Stimulated activated CD8-positive, alpha-beta memory T cell treated with anti-CD3 and anti-CD28 coated beads, Interleukin-4, amount 100 ng/mL, for 4 hours (primary cell): ENCODE measurements around the gene CDH12.
"Not testable (repeated sequence)": the region's sequence is repeated elsewhere in the genome, so short reads cannot be mapped to it uniquely, and the experiment has no call there.

ENCODE experiments used
- DNase-seq, 2 donors: peaks; one replicate each; pipeline ENCODE4 v3.0.0-alpha.2; 2020; ENCODE audit warnings: low read depth in 2 of 2, low spot score in 1 of 2

The CDH12 gene

DNA sequence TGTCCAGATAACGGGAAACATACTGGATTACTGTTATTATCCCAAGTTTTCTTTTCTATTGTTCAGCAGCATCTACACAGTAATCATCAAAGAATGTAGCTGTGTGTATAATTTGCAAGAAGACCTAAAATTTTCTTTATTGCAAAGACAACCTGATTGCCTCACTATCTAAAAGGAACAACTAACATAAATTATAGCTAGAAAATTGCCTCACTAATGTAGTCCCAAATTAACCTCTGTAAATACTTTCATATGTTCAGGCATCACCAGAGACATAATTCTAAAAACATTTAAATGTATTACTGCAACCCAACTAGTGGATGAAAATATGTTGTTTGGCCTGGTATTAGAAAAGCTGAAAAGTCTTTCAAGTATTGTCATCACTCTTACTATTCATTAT lies 275.4 kb downstream of the CDH12 start:
- DNase-seq = no peak

DNA sequence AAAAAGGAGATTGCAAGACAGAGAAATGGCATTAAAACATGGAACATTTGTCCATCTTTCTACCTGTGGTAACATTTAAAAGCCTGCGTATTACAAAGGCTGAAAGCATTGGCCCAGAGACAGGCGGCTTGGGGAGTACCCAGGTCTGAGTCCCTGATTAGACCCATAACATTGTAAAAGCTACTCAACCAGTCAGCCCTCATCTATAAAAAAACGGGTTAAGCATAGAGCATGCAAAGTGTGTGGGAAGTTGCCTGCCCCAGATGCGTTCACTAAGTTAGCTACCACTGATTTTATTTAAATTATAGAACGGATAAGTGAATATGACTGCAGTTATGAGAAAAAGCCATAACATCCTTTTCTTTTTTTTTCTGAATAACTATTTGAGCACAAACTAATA lies 276.1 kb downstream of the CDH12 start:
- DNase-seq = no peak

GRCh38 chr5:22572941-22573340 lies 280.2 kb downstream of the CDH12 start:
- DNase-seq = no peak

DNA sequence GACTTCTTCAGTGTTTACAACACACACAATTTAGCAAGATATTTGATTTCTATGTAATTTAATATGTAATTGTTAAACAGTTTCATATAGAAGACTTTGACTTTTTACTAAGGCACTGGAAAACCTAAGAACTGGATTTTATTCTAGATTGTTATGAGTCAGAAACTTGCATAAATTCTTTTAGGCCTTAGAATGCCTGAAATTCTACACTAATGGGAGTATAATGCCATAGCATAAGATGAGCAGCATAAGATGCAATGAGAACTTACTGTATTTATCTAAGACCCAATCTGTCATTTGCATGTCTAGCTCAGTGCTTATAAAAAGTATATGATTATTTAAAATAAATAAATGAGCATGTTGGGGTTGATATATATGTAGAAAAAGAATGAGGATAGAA lies 285.2 kb downstream of the CDH12 start:
- no peak for DNase-seq

GRCh38 chr5:22560147-22560546 lies 293.0 kb downstream of the CDH12 start:
- DNase-seq = no peak

GRCh38 chr5:22557251-22557650 lies 295.9 kb downstream of the CDH12 start:
- DNase-seq = no peak

DNA sequence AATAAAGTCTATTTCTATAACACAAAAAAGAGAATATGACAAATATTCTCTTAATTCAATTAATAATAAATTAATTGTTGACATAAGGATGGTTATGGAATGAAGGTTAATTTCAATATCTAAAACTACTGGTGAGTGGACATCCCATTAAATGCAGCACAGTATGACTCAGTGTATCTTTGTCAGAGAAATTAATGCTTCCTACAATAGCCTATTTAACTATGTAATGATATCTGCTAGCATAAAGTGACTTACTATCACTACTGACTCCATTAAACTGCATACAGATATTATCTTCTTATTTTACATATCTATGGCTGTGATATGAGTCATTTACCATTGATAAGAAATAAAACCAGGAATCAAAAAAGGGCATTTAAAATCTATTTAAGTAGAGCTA lies 298.7 kb downstream of the CDH12 start:
- no peak for DNase-seq

DNA sequence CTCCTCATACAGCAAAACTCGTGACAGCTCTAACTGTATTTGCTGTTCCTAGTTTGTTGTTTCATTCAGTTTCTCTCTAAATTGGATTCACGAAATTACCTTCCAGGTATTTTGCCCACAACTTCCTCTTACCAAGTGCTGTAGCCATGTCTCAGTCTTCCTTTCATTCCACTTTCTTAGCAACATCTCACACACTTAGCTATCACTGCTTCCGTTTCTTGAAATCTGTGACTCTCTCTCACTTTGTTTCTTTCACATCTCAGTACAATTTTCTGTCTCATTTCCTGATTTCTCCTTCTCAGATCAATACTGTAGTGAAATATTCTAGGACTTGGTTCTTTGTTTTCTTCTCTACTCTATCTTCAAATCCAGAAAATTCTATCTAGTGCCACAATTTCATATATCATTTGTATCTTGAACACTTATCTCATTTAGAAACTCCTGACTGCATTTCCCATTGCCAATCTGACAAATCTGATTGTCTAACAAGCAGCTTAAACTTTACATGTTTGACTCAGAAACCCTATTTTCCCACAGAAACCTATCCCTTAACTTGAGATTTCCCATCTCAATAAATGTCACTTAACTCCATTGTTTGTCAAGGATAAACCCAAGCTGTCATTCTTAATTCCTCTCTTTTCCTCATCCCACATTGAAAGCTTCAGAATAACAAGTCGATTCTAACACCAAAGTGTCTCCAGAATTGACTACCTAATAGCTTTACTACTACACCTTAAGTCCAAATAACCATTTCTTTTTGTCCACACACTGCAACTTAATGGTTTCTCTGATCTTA lies 303.1 kb downstream of the CDH12 start:
- no peak for DNase-seq

DNA sequence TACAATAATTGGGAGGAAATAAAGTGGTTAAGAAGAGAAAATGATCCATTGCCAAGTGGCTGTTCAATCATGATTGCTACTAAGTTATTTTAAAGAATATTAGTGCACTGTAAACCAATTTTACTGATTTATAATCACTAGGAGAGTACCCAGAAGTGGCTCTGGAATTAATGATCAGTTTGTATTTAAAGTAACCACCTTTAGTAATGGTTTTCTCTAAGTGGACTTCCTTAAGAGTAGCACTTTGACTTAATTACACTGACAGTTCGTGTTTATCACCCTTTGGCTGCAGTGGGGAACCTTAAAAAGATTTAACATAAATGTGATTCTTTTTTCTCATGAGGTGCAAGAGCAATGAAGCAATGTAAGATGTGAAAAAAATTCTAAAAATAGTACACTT lies 310.8 kb downstream of the CDH12 start:
- no peak for DNase-seq

GRCh38 chr5:22541037-22541436 lies 312.1 kb downstream of the CDH12 start:
- no peak for DNase-seq

- no peak for DNase-seq
Observed at GRCh38 chr5:22539762-22540161, 313.4 kb downstream of the CDH12 start.

DNA sequence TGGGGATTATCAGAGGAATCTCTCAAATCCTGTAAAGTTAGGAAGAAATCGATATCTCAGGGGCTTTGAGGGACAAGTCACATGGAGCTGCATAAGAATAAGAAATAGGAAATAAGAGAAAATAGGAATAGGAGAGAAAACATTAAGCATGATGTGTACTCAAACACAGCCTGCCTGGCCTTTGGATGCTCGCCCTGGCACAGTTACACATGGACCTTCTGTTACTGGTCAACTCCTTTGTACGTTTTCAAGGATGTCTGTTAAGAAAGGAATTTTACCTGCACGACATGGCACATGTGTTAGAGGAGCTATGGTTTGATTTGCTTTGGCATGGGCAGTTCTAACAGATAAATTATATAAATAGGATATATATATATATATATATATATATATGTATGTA lies 321.2 kb downstream of the CDH12 start:
- DNase-seq = no peak

GRCh38 chr5:22521521-22521920 lies 331.6 kb downstream of the CDH12 start:
- DNase-seq = no peak

GRCh38 chr5:22516497-22516896 lies 336.6 kb downstream of the CDH12 start:
- not testable (repeated sequence) for DNase-seq

- no peak for DNase-seq
Observed at GRCh38 chr5:22514231-22514630, 338.9 kb downstream of the CDH12 start.

DNA sequence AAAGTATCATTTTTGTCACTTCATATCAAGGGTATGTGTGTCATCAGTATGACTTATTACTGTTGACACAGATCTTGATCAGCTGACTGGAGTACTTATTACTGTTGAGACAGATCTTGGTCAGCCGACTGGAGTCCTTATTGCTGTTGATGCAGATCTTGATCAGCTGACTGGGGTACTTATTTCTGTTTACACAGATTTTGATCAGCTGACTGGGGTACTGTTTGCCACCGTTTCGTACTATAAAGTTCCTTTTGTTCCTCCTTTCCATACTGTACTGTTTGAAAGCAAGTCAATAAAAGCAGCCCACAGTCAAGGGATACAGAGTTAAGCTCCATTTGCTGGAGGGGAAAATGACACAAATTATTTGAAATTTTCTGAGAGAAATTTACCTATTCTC lies 347.3 kb downstream of the CDH12 start:
- DNase-seq = no peak

DNA sequence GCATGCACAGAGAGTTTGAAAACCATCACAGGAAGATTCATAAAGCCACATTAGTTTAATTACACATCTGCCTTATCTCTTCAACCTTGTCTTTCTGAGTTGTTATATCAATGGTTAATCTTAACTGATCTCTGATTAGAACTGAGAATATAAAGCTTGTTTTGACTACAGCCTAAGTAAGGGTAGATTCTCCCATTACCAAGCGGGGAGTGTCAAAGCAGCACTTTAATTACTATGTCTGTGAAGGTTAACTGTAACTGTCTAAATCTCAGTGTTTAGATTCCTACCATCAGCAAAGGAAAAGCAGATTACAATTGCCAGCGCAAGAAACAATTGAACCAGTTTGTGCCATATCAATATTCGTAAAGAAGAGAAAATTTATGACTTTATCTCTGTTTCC lies 348.7 kb downstream of the CDH12 start:
- no peak for DNase-seq

- DNase-seq = no peak
Observed at GRCh38 chr5:22500556-22500955, 352.6 kb downstream of the CDH12 start.

DNA sequence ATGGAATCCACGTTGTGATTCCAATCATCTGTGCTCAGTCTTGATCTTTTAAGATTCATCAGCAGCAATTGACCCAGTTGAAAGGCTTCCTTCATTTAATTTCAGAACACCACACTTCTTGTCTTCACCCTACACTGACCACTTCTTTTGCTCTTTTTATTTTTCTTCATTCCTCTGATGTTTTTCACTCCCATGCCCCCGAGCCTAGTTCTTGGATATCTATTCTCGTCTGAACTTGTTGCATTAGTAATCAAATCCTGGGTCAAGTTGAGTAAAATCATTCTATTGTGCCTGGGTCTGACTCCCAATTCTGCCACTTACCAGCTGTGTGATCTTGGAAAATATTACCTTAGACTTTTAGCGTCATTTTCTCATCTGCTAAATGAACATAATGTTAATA lies 356.5 kb downstream of the CDH12 start:
- no peak for DNase-seq

- DNase-seq = no peak
Observed at GRCh38 chr5:22495016-22495720, 358.0 kb downstream of the CDH12 start.

DNA sequence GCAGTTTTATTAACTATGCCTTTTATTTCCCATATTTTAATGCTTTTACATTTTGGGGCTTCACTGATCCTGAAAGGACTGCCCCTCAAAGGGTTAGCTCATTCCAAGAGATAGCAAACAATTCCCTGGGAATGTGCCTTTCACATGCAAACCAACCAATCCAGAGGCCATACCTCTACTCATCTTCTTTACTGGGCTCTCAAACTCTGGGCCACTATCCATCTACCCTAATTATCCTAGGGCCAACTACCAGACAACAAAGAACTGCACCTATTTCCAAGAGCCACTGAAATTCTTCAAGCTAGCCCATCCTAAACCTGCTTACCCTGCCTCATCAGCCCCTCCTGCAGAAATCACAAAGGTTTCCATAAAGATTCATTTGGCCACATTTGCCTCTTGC lies 364.7 kb downstream of the CDH12 start:
- DNase-seq = no peak

DNA sequence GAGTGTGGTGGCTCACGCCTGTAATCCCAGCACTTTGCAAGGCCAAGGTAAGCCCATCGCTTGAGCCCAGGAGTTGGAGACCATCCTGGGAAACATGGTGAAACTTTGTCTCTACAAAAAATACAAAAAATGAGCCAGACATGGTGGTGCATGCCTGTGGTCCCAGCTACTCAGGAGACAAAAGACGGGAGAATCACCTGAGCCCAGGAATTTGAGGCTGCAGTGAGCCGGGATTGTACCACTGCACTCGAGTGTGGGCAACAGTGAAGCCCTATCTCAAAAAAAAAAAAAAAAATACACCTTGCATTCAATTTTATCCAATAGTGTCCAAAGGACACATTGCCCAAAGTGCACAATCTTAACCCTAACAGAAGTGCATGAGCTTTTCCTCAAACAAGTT lies 372.8 kb downstream of the CDH12 start:
- no peak for DNase-seq

DNA sequence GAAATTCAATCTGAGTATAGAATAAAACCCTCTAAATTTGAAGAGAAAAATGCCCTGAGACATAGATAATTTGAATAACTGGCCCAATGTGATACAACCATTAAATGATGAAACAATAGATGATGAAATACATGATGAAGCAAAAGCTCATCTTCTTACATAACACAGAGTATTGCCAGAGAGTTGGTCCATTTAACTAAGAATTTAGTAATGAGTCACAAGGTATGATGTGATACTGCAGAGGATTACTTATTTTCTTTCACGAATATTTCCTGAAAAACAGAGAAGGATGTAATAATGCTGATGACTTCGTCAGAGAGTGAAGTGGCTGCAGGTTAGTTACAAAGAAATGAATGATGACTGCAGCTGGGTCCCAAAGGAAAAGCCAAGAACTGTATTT lies 379.3 kb downstream of the CDH12 start:
- DNase-seq = no peak
